GM12878 (cell line): ENCODE results near the gene TMEM121B. TPM values are rescaled to one million over a fixed set of nuclear protein-coding genes. Genes with fewer than 3 reads are reported as not detected.

Experiments
- ATAC-seq: fragments of 200-7000 bp; cut with Tn5 transposase; 3 replicates; pipeline ENCODE4 v1.9.1; 2020; ENCODE audit warnings: mild to moderate bottlenecking, moderate library complexity
- BruUV-seq: library from RNA; stranded (reverse); fragments of 400-500 nt; replicated peaks from 2 replicates; lab custom pipeline; 2021; lab: Mats Ljungman, UMichigan
- CTCF ChIA-PET: fragments of 300-600 bp; sonication (Branson Sonifier 250); formaldehyde crosslinking; extraction: SDS; loops from one replicate; lab custom pipeline; 2021; ENCODE audit warnings: inconsistent platforms; lab: Yijun Ruan, JAX
- POLR2A ChIA-PET: fragments of 350-600 bp; formaldehyde crosslinking; extraction: SDS; loops from one replicate; lab custom pipeline; 2021; ENCODE audit warnings: inconsistent platforms; lab: Charles Lee
- RAD21 ChIA-PET: fragments of 300-600 bp; sonication (Branson Sonifier 250); formaldehyde crosslinking; loops from one replicate; lab custom pipeline; 2023; ENCODE audit warnings: antibody characterized with exemption; ENCODE audit not compliant: unreplicated experiment; lab: Charles Lee
- SMC1A ChIA-PET: fragments of 300-600 bp; sonication (Branson Sonifier 250); formaldehyde crosslinking; loops from one replicate; lab custom pipeline; 2023; ENCODE audit not compliant: unreplicated experiment, uncharacterized antibody; lab: Charles Lee
- DNase-seq: peaks from one replicate; pipeline ENCODE4 v3.0.0-alpha.2; 2011; ENCODE audit warnings: low read depth, low spot score
- FAIRE-seq: peaks from 3 replicates; lab custom pipeline; 2011; peaks lifted over from hg19 to GRCh38; lab: Jason Lieb, UNC
- H2AFZ ChIP-seq: 2 replicates; pipeline ENCODE4 v1.6.0; 2011; ENCODE audit warnings: low read depth, low read length, control low read depth; ENCODE audit not compliant: control insufficient read depth
- H3K27ac ChIP-seq: 2 replicates; pipeline ENCODE4 v1.5.1; 2011; ENCODE audit warnings: control low read depth; ENCODE audit not compliant: control insufficient read depth, insufficient read depth
- H3K27me3 ChIP-seq, 2 experiments: replicated peaks in 1 of 2; 2 replicates each; pipeline versions ENCODE4 v1.6.0 to v1.6.1; 2011; ENCODE audit warnings: low read length in 1 of 2; ENCODE audit not compliant: control insufficient read depth in 2 of 2, insufficient read depth in 2 of 2
- H3K36me3 ChIP-seq, 2 experiments: 2 replicates each; pipeline ENCODE4 v1.5.1; 2011; ENCODE audit warnings: low read length in 1 of 2; ENCODE audit not compliant: control insufficient read depth in 2 of 2, insufficient read depth in 2 of 2
- H3K4me1 ChIP-seq: 2 replicates; pipeline ENCODE4 v1.6.1; 2011; ENCODE audit warnings: mild to moderate bottlenecking, low read length, moderate library complexity, mixed read lengths; ENCODE audit not compliant: control insufficient read depth, insufficient read depth
- H3K4me2 ChIP-seq: 2 replicates; pipeline ENCODE4 v1.6.0; 2011; ENCODE audit warnings: control low read depth; ENCODE audit not compliant: control insufficient read depth, insufficient read depth
- H3K4me3 ChIP-seq: fragments of 200-600 bp; sonication (generic); 2 replicates; pipeline ENCODE4 v1.5.1; 2016
- H3K79me2 ChIP-seq: 2 replicates; pipeline ENCODE4 v1.6.0; 2011; ENCODE audit warnings: low read length; ENCODE audit not compliant: control insufficient read depth, insufficient read depth
- H3K9ac ChIP-seq: 2 replicates; pipeline ENCODE4 v1.8.0; 2011; ENCODE audit warnings: low read length, control low read depth, mixed read lengths; ENCODE audit not compliant: control insufficient read depth, insufficient read depth
- H3K9me3 ChIP-seq: replicated peaks from 3 replicates; pipeline ENCODE4 v1.5.1; 2011; ENCODE audit warnings: mild to moderate bottlenecking, low read length; ENCODE audit not compliant: control insufficient read depth, insufficient read depth
- H4K20me1 ChIP-seq: 2 replicates; pipeline ENCODE4 v1.6.0; 2011; ENCODE audit not compliant: control insufficient read depth, insufficient read depth
- ATF7 ChIP-seq: fragments of 450-650 bp; IDR thresholded peaks from 2 replicates; pipeline ENCODE4 v1.6.1; 2016; ENCODE audit warnings: low read depth, mild to moderate bottlenecking
- CBX3 ChIP-seq: fragments of 200-600 bp; sonication (generic); IDR thresholded peaks from 2 replicates; pipeline ENCODE4 v1.6.1; 2016; ENCODE audit warnings: low read depth, borderline replicate concordance
- HCFC1 ChIP-seq: fragments of 150-350 bp; IDR thresholded peaks from 2 replicates; pipeline ENCODE4 v1.6.1; 2014; ENCODE audit warnings: low read length
- HSF1 ChIP-seq: fragments of 150-350 bp; IDR thresholded peaks from 2 replicates; pipeline ENCODE4 v1.6.1; 2014; ENCODE audit warnings: mild to moderate bottlenecking, low read depth, low read length
- MEF2A ChIP-seq: IDR thresholded peaks from 2 replicates; pipeline ENCODE4 v1.6.1; 2011; ENCODE audit warnings: low read depth, mild to moderate bottlenecking, low read length, moderate library complexity; ENCODE audit not compliant: insufficient read depth
- MTA3 ChIP-seq: IDR thresholded peaks from 2 replicates; pipeline ENCODE4 v1.6.1; 2012; ENCODE audit warnings: low read length, inconsistent platforms, borderline replicate concordance
- MXI1 ChIP-seq: fragments of 150-350 bp; IDR thresholded peaks from 2 replicates; pipeline ENCODE4 v1.6.1; 2011; ENCODE audit warnings: low read depth, mild to moderate bottlenecking, inconsistent platforms, low read length, improper control_type of control experiment
- MYC ChIP-seq: IDR thresholded peaks from 2 replicates; pipeline ENCODE4 v1.6.1; 2011; ENCODE audit warnings: mild to moderate bottlenecking, low read length, moderate library complexity, inconsistent platforms; ENCODE audit not compliant: insufficient read depth, insufficient replicate concordance, insufficient read length, severe bottlenecking
- SMC3 ChIP-seq: IDR thresholded peaks from 2 replicates; pipeline ENCODE4 v1.6.1; 2011; ENCODE audit warnings: low read length, improper control_type of control experiment, borderline replicate concordance
- SPI1 ChIP-seq: IDR thresholded peaks from 2 replicates; pipeline ENCODE4 v1.6.1; 2011; ENCODE audit warnings: low read depth, mild to moderate bottlenecking, low read length, moderate library complexity, borderline replicate concordance; ENCODE audit not compliant: insufficient read depth
- STAT1 ChIP-seq: fragments of 450-650 bp; conservative IDR thresholded peaks from 2 replicates; pipeline ENCODE4 v1.6.1; 2014; ENCODE audit warnings: antibody characterized with exemption, mild to moderate bottlenecking
- TARDBP ChIP-seq: IDR thresholded peaks from 2 replicates; pipeline ENCODE4 v1.6.1; 2016; ENCODE audit warnings: borderline replicate concordance
- TCF12 ChIP-seq: IDR thresholded peaks from 2 replicates; pipeline ENCODE4 v1.6.1; 2011; ENCODE audit warnings: low read depth, mild to moderate bottlenecking, low read length
- WGBS: methylation state at CpG from one replicate; pipeline ENCODE4 v1.1.6; 2016; ENCODE audit warnings: low lambda C conversion rate; ENCODE audit not compliant: insufficient replicate concordance, insufficient coverage; ENCODE audit errors: missing lambda C conversion rate; 5-methylcytosine and 5-hydroxymethylcytosine counted together
- in situ Hi-C: fragments of 300-500 bp; cut with MboI; formaldehyde crosslinking; loops from 9 replicates; pipeline ENCODE4 v1.14.3; 2018; ENCODE audit warnings: mixed read lengths
- intact Hi-C: fragments of 100-400 bp; cut with micrococcal nuclease; formaldehyde crosslinking; loops from one replicate; pipeline ENCODE4 v1.14.2; 2022; ENCODE audit not compliant: unreplicated experiment
- polyA plus RNA-seq, 11 experiments: library from polyadenylated mRNA; depleted of rRNA in 4 of 11; unstranded in 6 of 11; stranded (reverse) in 5 of 11; fragments of >200 nt; fragmentation: Nextera tagmentation in 4 of 11; fragmentation: Illumina TruSeq in 1 of 11; extraction: Ambion mirVana in 4 of 11; extraction: Trizol in 1 of 11; gene quantifications; 1 replicate in 1 of 11; 2 replicates in 10 of 11; pipeline versions ENCODE4 v1.2.1 to v1.2.3, GENCODE V29; 2011 to 2016; ENCODE audit warnings: inconsistent platforms in 2 of 11, missing spikeins in 2 of 11, low read depth in 1 of 11
- total RNA-seq, 4 experiments: library from RNA; depleted of rRNA in 3 of 4; stranded (reverse); fragments of >200 nt in 3 of 4; fragmentation: Illumina TruSeq in 1 of 4; extraction: Trizol in 1 of 4; gene quantifications; 2 replicates each; pipeline versions ENCODE4 v1.2.1 to v1.2.3, GENCODE V29; 2013 to 2021
- TF ChIP-seq, protein P1 (sequence below): fragments of 450-650 bp; IDR thresholded peaks from 2 replicates; pipeline ENCODE4 v1.6.1; 2017; ENCODE audit warnings: mild to moderate bottlenecking, low read depth, inconsistent platforms; ENCODE audit not compliant: poor library complexity, severe bottlenecking
- TF ChIP-seq, protein P2 (sequence below): IDR thresholded peaks from 2 replicates; pipeline ENCODE4 v1.6.1; 2011; ENCODE audit warnings: borderline replicate concordance, low read depth, mild to moderate bottlenecking, moderate library complexity, mixed read lengths, low read length; ENCODE audit not compliant: insufficient read depth; ENCODE audit errors: extremely low read length
- TF ChIP-seq, protein P3 (sequence below): IDR thresholded peaks from 2 replicates; pipeline ENCODE4 v1.6.1; 2012; ENCODE audit warnings: low read length, inconsistent platforms
- TF ChIP-seq, protein P4 (sequence below): fragments of 450-650 bp; conservative IDR thresholded peaks from 2 replicates; pipeline ENCODE4 v1.6.1; 2017; ENCODE audit warnings: mild to moderate bottlenecking, moderate library complexity

The TMEM121B gene
- total and polyA plus RNA-seq, 10 of the 15 experiments (the other 5 are each of a cell fraction or from before 2014, with no cell fraction given), result 0.02 to 0.10 (median 0.06) TPM; not detected in 5

DNA sequence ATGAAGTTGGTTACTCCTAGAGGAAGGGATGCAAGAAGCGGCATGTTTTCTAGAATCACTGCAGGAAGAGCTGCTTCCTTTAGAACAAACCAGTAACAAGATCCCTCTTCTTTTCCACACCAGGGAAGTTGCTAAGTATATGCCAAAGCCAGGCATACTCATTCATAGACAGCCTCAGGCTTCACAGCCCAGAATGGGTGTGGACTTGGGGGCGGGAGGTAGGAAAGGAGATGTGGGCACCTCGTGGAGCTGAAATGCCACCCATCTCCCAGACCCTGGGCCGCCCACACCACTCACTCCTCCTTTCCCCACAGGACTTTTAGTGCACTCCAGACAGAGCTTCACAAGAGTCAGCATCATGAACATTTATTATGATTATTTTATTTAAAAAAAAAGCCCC lies 16.0 kb upstream of the TMEM121B start:
- 73% methylated on average over 4 of the region's 4 CpGs for WGBS
- Histone ChIP-seq H3K9ac (no peak overlapping the region), H3K27ac (no peak overlapping the region), H3K4me1 (no peaks in the 10 kb centered on the region), H3K9me3 (no peaks in the 10 kb centered on the region), H3K4me2 (no peak overlapping the region), H2AFZ (no peak overlapping the region), H4K20me1 (no peaks in the 10 kb centered on the region), H3K36me3 (peaks cover 0 to 20% of the 10 kb centered on the region in 2 experiments; a peak in 3 of 4 replicates), H3K4me3 (no peak overlapping the region), H3K79me2 (no peaks in the 10 kb centered on the region), H3K27me3 (no peaks in the 10 kb centered on the region)
- TF ChIP-seq MEF2A (no peak), HCFC1 (no peak), MYC (no peak), TCF12 (no peak), ATF7 (no peak), SMC3 (no peak), STAT1 (no peak), CBX3 (no peak), TARDBP (no peak), MXI1 (no peak), SPI1 (no peak), MTA3 (no peak), HSF1 (no peak)
- TF ChIP-seq, protein P1, sequence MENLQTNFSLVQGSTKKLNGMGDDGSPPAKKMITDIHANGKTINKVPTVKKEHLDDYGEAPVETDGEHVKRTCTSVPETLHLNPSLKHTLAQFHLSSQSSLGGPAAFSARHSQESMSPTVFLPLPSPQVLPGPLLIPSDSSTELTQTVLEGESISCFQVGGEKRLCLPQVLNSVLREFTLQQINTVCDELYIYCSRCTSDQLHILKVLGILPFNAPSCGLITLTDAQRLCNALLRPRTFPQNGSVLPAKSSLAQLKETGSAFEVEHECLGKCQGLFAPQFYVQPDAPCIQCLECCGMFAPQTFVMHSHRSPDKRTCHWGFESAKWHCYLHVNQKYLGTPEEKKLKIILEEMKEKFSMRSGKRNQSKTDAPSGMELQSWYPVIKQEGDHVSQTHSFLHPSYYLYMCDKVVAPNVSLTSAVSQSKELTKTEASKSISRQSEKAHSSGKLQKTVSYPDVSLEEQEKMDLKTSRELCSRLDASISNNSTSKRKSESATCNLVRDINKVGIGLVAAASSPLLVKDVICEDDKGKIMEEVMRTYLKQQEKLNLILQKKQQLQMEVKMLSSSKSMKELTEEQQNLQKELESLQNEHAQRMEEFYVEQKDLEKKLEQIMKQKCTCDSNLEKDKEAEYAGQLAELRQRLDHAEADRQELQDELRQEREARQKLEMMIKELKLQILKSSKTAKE, result no peak
- TF ChIP-seq, protein P2, sequence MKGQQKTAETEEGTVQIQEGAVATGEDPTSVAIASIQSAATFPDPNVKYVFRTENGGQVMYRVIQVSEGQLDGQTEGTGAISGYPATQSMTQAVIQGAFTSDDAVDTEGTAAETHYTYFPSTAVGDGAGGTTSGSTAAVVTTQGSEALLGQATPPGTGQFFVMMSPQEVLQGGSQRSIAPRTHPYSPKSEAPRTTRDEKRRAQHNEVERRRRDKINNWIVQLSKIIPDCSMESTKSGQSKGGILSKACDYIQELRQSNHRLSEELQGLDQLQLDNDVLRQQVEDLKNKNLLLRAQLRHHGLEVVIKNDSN, result no peak
- TF ChIP-seq, protein P3, sequence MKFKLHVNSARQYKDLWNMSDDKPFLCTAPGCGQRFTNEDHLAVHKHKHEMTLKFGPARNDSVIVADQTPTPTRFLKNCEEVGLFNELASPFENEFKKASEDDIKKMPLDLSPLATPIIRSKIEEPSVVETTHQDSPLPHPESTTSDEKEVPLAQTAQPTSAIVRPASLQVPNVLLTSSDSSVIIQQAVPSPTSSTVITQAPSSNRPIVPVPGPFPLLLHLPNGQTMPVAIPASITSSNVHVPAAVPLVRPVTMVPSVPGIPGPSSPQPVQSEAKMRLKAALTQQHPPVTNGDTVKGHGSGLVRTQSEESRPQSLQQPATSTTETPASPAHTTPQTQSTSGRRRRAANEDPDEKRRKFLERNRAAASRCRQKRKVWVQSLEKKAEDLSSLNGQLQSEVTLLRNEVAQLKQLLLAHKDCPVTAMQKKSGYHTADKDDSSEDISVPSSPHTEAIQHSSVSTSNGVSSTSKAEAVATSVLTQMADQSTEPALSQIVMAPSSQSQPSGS, result no peak
- TF ChIP-seq, protein P4, sequence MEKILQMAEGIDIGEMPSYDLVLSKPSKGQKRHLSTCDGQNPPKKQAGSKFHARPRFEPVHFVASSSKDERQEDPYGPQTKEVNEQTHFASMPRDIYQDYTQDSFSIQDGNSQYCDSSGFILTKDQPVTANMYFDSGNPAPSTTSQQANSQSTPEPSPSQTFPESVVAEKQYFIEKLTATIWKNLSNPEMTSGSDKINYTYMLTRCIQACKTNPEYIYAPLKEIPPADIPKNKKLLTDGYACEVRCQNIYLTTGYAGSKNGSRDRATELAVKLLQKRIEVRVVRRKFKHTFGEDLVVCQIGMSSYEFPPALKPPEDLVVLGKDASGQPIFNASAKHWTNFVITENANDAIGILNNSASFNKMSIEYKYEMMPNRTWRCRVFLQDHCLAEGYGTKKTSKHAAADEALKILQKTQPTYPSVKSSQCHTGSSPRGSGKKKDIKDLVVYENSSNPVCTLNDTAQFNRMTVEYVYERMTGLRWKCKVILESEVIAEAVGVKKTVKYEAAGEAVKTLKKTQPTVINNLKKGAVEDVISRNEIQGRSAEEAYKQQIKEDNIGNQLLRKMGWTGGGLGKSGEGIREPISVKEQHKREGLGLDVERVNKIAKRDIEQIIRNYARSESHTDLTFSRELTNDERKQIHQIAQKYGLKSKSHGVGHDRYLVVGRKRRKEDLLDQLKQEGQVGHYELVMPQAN, result no peak
- in situ Hi-C loops (no loop called here), intact Hi-C loops (no loop called here)
- ChIA-PET POLR2A (no interaction called here), RAD21 (no interaction called here), CTCF (no interaction called here), SMC1A (no interaction called here)
- ATAC-seq (no peak), FAIRE-seq (no peak), DNase-seq (no peak)
- BruUV-seq, result no TSS peak
